HG03432 (cell line): Measurements from ENCODE around the gene KDM4B.
"Not testable (repeated sequence)": the region's sequence is repeated elsewhere in the genome, so short reads cannot be mapped to it uniquely, and the experiment has no call there.

Experiments used
- ATAC-seq: cut with Tn5 transposase; IDR thresholded peaks from one replicate; pipeline ENCODE4 v1.9.1; 2021; ENCODE audit warnings: mild to moderate bottlenecking, moderate library complexity; ENCODE audit not compliant: unreplicated experiment

The KDM4B gene

DNA sequence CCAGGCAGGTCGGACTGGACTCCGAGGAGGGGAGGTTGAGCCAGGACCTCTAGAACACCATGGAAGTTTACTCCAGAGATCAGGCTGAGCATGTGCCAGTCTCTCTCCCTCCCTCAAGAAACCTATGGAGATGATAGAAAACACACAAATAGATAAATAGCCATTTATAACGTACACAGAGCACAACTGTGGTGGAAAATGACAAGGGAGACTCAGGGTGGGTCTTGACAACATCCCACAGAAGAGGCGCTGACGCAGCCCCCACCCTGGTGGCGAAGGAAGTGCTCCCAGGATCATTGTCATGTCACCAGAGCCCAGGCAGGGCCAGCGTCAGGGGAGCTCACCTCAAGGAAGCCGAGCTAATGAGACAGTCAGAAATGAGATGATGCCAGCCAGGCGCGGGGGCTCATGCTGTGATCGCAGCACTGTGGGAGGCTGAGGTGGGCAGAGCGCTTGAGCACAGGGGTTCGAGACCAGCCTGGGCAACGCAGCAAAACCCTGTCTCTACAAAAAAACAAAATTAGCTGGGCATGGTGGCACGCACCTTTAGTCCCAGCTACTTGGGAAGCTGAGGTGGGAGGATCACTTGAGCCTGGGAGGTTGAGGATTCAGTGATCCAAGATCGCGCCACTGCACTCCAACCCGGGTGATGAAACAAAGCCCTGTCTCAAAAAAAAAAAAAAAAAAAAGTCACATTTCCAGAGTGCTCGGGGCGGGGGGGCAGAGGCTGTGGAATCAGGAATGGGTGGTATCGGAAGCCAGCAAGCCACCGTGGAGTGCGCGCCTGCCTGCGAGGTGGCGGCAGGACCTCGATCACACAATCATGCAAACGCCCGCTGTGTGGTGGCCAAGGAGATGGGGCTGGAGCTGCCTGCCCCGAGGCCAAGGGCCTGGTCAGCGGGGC lies 178.4 kb downstream of the KDM4B start:
- no peak for ATAC-seq

DNA sequence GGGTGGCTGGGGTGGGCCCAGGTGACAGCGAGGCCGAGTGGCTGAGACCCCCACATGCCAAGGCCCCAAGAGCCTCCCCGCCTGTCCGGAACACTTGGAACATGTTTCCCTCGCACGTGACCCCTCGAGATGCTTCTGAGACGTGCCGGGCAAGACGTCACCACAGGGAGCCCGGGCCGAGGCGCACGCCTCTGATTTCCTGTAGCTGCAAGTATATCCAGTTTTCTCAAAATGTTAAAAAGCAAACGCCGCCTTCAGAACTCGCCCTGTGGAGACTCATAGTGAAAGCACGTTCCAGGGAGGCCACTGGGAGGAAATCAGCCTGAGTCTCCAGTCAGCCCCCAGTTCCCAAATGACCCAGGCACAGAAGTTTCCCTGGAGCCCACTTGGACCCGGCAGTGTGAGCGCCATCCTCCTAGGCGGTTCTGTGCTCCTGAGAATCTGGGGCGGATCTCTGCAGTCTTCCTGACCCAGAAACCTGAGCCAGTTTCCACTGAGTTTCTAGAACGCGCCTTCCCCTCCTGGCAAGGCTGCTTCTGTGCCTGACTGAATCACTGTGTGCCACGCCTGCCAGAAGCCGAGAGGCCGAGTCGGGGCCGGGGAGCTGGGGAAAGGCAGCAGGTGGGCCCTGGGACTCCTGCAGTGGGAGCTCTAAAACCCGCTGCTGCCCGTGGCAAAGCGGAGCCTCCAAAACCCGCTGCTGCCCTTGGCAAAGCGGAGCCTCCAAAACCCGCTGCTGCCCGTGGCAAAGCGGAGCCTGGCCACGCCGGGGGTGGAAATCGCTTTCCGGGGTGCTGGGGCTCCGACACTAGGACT lies 179.3 kb downstream of the KDM4B start:
- ATAC-seq: no peak

DNA sequence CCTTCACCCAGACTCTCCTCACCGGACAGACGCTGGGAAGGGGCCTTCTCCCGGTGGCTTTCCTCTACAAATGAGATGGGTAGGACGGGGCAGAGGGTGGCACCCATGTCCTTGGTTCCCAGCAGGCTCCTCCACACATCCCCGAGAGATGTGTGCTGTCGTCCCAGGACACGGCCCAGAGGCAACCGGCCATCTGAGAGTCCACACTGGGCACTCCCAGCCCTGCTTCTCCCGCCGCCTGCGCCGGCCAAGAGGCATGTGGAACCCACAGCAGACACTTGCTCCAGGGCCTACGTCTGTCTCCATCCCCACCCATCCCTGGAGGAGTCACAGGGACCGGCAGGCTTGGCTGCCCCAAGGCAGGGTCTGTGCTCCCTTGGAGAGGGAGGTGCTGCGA lies 179.9 kb downstream of the KDM4B start:
- ATAC-seq: no peak

DNA sequence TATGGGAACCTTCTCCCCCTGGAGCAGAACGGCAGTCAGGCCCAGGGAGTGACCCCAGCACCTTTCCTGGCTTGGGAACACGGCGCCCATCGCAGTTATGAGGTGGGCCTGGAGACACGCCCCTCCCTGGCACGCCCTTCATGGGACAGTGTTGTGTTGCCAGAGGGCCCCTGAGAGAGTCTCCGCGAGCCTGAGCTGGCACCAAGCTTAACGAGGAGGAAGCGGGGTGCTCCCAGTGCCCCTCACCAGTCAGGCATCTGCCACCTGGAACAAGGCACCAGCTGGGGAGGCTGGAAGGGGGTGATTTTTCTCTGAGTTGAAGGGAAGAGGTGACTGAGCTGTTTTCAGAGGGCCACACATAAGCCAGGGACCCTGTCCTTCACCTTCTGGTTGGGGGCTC lies 180.6 kb downstream of the KDM4B start:
- ATAC-seq: no peak

- no peak for ATAC-seq
Observed at GRCh38 chr19:5149932-5150901, 181.3 kb downstream of the KDM4B start.

DNA sequence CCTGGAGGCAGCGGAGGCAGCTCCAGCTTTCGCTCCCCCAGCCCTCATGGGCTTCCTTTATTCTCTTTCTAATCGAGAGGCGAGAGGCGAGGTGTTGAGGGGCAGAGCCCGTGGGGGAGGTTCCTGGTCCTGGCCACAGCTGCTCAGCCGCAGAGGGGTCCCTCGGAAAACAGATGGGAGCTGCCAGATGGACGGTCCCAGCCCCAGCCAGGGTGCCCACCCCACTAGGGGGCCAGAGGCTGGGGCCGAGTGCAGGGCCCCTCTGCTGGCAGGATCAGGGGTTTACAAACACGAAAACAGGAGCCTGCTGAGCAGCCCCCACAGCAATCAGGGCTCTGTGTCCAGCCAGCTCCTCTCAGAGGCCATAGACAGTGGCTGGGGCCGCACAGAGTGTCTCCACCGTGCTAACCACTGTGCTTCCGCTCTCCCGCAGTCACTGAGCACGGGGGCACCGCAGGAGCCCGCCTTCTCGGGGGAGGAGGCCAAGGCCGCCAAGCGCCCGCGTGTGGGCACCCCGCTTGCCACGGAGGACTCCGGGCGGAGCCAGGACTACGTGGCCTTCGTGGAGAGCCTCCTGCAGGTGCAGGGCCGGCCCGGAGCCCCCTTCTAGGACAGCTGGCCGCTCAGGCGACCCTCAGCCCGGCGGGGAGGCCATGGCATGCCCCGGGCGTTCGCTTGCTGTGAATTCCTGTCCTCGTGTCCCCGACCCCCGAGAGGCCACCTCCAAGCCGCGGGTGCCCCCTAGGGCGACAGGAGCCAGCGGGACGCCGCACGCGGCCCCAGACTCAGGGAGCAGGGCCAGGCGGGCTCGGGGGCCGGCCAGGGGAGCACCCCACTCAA lies 182.2 kb downstream of the KDM4B start:
- no peak for ATAC-seq

DNA sequence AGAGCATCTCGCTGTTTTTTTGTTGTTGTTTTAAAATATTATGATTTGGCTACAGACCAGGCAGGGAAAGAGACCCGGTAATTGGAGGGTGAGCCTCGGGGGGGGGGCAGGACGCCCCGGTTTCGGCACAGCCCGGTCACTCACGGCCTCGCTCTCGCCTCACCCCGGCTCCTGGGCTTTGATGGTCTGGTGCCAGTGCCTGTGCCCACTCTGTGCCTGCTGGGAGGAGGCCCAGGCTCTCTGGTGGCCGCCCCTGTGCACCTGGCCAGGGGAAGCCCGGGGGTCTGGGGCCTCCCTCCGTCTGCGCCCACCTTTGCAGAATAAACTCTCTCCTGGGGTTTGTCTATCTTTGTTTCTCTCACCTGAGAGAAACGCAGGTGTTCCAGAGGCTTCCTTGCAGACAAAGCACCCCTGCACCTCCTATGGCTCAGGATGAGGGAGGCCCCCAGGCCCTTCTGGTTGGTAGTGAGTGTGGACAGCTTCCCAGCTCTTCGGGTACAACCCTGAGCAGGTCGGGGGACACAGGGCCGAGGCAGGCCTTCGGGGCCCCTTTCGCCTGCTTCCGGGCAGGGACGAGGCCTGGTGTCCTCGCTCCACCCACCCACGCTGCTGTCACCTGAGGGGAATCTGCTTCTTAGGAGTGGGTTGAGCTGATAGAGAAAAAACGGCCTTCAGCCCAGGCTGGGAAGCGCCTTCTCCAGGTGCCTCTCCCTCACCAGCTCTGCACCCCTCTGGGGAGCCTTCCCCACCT lies 183.3 kb downstream of the KDM4B start:
- no peak for ATAC-seq

GRCh38 chr19:5152767-5153532 lies 184.0 kb downstream of the KDM4B start:
- ATAC-seq: no peak

DNA sequence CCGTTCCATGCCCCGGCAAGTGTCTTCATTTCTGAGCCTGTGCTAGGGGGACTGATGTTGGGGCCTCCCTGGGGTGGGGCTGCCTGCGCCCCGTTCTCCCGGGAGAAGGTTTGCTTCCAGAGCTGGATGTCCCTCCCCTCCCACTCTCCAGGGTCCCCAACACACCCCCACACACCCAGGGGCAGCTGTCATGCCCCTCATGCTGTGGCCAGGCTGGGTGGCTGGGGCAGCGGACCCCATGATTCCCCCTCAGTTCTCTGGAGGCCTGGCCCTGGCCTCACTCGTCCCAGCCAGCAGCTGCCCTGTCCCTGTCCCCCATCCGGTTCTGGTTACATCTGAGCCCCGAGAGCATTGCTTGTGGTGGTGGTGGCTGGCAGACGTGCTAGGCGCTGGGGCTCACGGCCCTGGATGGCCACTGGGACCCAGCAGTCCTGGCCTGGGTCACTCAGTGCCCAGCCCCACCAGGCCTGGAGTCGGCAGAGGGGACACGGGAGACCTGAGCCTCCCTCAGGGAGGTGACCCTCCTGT lies 184.8 kb downstream of the KDM4B start:
- no peak for ATAC-seq

DNA sequence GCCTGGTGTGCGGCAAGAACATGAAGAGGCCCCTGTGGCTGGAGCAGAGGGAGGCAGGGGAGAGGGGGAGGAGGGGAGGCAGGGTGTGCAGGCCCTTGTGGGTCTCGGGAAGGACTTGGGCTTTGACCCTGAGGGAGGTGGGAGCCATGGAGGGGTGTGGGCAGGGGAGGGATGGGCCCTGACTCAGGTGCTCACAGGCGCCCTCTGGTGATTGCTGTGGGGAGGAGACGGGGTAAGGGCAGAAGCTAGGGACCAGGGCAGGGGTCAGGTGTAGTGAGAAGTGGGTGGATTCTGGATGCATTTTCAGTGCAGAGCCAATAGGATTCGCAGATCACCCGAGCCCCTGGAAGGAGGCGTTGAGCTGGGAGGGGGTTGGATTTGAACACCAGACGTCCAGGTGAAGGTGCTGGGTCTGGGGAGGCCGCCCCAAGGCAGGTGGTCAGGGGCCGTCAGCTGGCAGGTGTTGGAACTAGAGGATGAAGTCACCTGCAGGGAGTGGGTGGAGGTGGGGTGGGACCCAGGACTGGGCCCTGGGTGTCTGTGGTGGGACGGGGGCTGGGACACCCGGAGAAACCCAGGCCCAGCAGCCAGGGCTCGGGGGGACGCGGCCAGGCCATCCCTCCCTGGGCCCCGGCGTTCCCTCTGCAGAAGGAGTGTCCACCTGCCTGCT lies 185.4 kb downstream of the KDM4B start:
- no peak for ATAC-seq

- ATAC-seq: no peak
Observed at GRCh38 chr19:5154799-5155426, 186.0 kb downstream of the KDM4B start.

- no peak for ATAC-seq
Observed at GRCh38 chr19:5155586-5156210, 186.8 kb downstream of the KDM4B start.

DNA sequence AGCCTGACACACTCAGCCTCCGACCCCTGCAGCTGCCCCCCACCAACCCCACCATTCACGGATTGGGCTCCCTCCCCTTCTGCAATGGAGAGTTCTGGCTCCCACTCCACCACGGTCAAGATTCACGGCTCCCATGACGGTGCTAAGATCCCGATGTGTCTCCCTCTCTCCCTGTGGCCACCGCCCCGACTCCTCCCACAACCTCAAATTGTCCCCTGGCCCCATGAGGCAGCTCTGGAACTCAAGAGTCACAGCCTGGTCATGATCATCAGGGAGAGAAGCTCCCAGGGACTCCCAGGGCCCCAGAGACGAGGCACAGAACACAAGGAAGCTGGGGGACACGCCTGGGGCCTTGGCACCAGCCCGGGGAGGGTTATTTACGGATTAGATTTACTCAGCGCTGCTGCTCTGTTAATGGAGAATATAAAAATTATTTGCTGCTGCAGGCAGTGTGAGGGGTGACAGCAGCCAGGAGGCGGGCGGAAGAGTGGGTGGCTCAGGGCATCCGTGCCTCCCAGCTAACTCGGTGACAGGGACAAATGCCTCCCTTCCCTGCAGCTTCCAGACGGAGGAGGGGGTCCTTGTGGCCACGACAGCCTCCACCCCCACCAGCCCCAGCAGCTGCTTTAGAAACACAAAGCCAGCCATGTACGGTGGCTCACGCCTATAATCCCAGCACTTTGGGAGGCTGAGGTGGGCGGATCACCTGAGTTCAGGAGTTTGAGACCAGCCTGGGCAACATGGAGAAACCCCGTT lies 187.5 kb downstream of the KDM4B start:
- ATAC-seq: no peak

DNA sequence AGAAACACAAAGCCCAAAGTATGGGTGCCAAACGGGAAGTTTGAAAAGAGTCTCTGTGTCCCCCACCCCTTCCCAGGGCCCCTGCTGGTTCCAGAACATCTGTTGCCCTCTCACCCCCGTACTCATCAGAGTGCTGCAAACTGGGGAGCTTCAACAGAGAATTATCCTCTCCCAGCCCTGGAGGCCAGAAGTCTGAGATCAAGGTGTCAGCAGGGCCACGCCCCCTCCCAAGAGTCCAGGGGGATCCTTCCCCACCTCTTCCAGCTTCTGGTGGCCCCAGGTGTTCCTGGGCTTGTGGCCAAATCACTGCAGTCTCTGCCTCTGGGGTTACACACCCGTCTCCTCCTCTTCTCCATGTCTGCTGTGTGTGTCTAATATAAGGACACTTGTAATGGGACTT lies 188.3 kb downstream of the KDM4B start:
- no peak for ATAC-seq

- not testable (repeated sequence) for ATAC-seq
Observed at GRCh38 chr19:5158549-5159134, 189.7 kb downstream of the KDM4B start.
